HG02798 (cell line): ENCODE results near the gene AK1.
"Not testable (repeated sequence)": the region's sequence is repeated elsewhere in the genome, so short reads cannot be mapped to it uniquely, and the experiment has no call there.

Source experiments
- ATAC-seq: cut with Tn5 transposase; IDR thresholded peaks from one replicate; pipeline ENCODE4 v1.9.1; 2021; ENCODE audit warnings: mild to moderate bottlenecking; ENCODE audit not compliant: unreplicated experiment, poor library complexity

AK1 gene

DNA sequence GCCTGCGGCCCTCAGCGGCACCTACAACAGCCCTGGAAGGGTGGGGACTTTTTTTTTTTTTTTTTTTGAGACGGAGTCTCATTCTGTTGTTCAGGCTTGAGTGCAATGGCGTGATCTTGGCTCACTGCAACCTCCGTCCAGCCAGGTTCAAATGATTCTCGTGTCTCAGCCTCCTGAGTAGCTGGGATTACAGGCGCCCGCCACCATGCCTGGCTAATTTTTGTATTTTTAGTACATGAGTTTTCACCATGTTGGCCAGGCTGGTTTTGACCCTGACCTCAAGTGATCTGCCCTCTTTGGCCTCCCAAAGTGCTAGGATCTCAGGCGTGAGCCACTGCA is 7.4 kb downstream of the AK1 start:
- ATAC-seq = not testable (repeated sequence)

DNA sequence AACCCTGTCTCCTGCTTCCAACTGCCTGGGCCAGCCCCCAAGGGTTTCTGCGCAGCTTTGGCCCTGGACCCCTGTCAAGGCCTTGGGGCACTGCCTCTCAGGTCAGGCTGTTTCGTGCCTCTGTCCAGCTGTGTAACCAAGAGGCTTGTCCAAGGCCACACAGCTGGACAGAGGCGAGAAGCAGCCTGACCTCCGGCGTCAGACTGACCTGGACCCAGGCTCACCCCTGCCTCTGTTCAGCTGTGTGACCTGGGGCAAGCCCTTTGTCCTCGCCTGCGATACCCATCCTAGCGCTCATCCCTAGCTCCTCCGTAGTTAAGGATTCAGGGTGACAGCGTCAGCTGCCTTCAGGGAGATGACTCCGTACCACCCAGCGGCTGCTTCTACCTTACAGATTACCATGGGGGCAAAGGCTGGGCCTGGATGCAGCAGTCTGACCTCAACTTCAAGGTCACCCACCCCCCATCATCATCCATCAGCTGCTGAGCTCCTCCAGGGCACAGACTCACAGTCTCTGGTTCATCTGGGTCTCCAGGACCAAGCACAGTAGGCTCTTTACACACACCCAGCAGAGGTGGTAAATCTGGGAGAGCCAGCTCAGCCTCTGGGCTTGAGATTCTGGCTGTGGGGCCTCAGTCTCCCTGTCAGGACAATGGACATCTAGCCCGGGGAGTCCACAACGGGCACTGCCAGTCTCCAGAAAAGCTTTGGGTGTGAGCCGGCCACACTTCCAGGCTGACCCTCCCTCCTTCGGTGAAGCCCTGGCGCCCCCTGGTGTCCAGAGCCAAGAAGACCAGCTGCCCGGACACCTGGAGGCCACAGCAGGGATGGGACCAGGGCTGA is 7.9 kb downstream of the AK1 start:
- peak; percentile 56 for ATAC-seq

- no peak for ATAC-seq
Measured at GRCh38 chr9:127868278-127868902, 9.1 kb downstream of the AK1 start.

DNA sequence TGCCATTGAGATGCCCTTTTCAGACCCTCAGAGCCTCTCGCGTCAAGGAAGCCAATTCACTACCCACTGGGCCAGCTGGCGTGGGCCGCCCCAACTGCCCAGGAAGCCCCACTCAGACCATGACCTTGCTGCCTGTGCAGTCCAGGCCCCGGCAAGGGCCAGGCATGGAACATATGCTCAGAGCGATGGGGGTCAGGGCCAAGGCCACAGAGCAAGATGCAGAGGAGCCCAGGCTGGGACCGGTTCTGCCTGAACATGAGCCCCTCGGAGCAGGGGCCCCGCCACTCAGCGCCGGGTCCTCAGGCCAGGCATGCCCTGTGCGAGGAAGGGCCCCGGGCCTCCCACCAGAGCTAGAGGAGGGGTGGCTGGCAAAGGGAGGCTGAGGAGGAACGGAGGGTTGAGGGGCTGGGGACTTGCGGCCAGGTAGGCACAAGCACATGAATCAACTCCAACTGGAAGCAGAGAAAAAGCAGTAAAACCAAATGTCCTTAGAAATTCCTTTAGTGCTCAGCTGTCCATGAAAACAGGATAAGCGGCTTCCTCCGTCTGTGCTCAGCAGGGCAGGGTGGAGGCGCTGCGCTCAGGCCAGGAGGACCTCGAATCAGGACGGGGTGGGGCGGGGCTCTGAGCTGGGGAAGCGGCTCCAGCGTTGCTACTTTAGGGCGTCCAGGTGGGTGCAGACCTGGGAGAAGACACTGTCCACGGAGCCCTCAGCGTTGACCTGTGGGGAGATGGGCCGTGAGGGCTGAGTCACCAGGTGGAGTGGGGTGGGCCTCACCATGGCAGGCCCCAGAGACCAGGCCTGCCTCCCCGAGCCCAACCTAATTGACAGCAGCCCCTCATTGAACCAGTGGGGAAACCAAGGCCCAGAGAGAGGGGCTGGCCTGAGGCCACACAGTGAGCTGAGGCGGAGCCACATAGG is 9.9 kb downstream of the AK1 start:
- no peak for ATAC-seq

DNA sequence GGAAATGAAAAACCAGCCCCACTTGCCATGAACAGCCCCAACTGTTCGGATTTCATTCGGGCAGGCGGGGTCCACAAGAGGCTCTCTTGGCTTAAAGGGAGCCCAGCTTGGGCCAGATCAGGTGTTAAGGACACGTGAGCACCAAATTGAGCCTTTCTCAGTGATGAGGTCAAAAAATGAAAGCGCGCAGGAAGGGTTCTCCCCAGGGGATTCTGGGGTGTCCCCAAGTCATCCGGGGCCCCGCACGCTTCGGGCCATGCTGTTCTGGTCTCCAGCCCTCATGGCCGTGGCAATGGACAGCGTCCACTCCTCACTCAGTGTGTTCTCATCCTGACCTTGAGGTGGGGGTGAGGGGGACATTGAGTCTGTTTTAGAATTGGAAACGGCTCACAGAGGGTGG is 10.9 kb downstream of the AK1 start:
- no peak for ATAC-seq

GRCh38 chr9:127865645-127866464 is 11.6 kb downstream of the AK1 start:
- no peak for ATAC-seq

DNA sequence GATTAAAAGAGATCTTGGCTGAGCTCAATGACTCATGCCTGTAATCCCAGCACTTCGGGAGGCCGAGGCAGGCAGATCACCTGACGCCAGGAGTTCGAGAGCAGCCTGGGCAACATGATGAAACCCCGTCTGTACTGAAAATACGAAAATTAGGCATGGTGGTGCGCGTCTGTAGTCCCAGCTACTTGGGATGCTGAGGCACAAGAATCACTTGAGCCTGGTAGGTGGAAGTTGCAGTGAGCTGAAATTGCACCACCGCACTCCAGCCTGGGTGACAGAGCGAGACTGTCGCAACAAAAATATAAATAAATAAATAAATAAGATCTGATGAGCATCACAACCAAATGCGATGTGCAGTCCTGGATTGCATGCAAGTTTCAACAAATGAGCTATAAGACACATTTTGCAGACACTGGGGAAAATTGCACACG is 14.3 kb downstream of the AK1 start:
- ATAC-seq = no peak

DNA sequence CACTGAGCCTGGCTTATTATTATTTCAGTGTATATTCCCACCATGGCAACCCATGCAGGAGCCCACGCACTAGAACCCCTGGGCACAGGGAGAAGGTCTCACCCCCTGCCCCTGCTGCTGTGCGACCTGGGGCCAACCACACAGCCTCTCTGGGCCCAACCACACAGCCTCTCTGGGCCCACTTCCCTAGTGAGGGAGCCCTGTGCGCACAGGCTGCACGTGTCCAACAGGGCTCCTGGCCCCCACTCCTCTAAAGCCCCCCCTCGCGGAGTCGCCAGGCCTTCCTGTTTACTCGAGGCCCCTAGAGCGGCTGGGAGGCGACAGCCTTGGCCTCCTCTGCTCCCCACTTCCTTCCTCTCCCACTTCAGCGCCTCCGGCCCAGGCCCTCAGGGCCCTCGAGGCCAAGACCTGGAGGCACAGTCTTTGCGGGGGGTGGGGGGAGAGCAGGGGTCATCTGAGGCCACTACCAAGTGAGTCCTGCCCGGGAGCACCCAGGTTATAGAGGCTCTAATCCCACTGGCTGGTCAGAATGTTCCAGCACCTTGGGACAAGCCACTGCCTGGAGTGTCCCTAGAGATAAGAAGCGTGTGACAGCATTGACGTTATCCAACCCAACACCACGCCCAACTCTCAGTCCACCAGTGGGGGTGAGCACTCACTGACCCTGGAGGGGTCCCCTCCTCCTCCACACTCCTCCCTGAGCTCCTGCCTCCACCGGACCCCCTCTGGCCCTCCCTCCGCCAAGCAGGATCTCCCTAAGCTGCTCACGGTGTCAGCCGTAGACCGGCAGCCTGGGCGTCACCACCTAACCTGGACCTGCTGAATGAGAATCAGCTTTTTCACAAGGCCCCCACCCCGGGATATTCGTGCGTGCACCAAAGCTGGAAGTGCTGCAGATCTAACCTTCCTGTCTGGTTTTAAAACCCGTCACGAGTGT is 15.1 kb downstream of the AK1 start:
- ATAC-seq = no peak

- no peak for ATAC-seq
Measured at GRCh38 chr9:127860779-127861178, 16.7 kb downstream of the AK1 start.

DNA sequence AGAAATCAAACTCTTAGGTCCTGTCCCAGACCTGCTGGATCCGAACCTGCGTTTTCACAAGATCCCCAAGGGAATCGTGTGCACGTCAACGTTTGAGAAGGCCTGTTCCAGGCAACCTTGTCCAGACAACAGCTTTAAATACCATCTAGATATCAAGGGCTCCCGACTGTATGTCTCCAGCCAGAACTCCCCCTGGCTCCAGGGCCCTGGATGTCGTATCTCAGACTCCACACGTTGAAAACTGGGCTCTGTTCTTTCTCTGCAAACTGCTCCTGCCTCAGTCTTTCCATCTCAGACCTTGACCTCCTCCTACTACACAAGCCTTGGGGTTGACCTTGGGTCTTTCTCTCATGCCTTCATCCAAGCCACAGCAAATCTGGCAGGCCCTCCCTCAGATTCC is 17.2 kb downstream of the AK1 start:
- no peak for ATAC-seq

DNA sequence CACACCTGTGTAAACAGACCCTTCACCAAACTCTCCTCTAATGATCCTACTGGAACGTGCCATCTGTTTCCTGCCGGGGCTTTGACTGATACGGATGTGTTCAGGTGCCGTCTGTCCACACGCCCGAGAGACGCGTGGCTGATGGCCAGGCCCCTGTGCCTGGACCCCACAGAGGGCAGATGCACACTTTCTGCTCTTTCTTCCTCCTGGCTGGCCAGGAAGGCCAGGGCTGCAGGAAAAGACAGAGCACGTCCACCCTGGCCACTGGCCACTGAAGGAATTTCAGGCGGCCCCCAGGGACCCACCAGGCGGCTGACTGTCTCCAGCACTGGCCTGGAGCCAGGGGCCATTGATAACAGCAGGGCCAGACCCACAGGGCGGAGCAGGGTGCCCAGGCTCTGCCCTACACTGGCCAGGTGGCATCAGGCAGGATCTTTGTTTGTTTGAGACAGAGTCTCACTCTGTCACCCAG is 19.4 kb downstream of the AK1 start:
- no peak for ATAC-seq

GRCh38 chr9:127857278-127857677 is 20.2 kb downstream of the AK1 start:
- ATAC-seq = no peak

GRCh38 chr9:127856729-127857116 is 20.8 kb downstream of the AK1 start:
- no peak for ATAC-seq

GRCh38 chr9:127856094-127856728 is 21.3 kb downstream of the AK1 start:
- no peak for ATAC-seq

- ATAC-seq = no peak
Measured at GRCh38 chr9:127855522-127855921, 22.0 kb downstream of the AK1 start.

DNA sequence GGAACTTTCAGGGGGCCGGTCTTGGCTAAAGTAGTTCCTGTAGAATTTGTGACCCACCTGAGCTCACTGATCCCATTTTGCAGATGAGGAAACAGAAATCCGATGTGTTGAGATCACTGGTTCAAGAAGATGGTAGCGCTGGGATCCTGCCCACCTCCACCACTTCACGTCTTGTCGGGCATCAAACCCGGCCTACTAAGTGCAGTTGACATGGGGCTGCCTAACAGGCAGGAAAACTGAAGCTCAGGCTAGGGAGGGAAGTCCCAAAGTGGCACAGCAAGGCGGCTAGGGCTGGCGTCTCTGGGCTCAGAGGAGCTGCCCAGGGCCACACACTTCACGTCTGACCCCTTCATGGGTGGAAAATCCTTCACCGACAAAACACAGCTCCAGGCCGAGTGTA is 22.5 kb downstream of the AK1 start:
- ATAC-seq = no peak

GRCh38 chr9:127854184-127854806 is 23.2 kb downstream of the AK1 start, which contains the start of gene ENG:
Gene ENG, minus strand, starts transcription at chr9:127854658. Its CDS starts 303 bp downstream, at chr9:127854355.
- ATAC-seq = no peak
